Cerebellar nuclear complex (tissue), 1 donor: ENCODE measurements around the gene MOB1B.
"Not testable (repeated sequence)": the region's sequence is repeated elsewhere in the genome, so short reads cannot be mapped to it uniquely, and the experiment has no call there.

Experiments
- DNase-seq, 2 experiments: peaks; one replicate each; lab custom pipeline; 2025; lab: John Stamatoyannopoulos, UW

Gene MOB1B

GRCh38 chr4:71009086-71009485, 106.9 kb downstream of the MOB1B start:
- DNase-seq, result no peak

- DNase-seq, result peak in 1 of 2 experiments; percentile 5
Observed at GRCh38 chr4:71009890-71010588, 107.9 kb downstream of the MOB1B start.

GRCh38 chr4:71011451-71011850, 109.3 kb downstream of the MOB1B start:
- DNase-seq, result no peak

GRCh38 chr4:71017391-71017790, 115.2 kb downstream of the MOB1B start:
- not testable (repeated sequence) for DNase-seq

- DNase-seq, result no peak
Observed at GRCh38 chr4:71020611-71021010, 118.4 kb downstream of the MOB1B start.

- no peak for DNase-seq
Observed at GRCh38 chr4:71025654-71026053, 123.5 kb downstream of the MOB1B start.

GRCh38 chr4:71026086-71026485, 123.9 kb downstream of the MOB1B start:
- DNase-seq, result no peak

GRCh38 chr4:71027611-71028010, 125.4 kb downstream of the MOB1B start:
- no peak for DNase-seq

GRCh38 chr4:71029504-71029903, 127.3 kb downstream of the MOB1B start:
- DNase-seq, result no peak

GRCh38 chr4:71032106-71032505, 129.9 kb downstream of the MOB1B start:
- not testable (repeated sequence) for DNase-seq
